ENCODE results near the gene CDK6. TPM values are rescaled to one million over a fixed set of nuclear protein-coding genes. Genes with fewer than 3 reads are reported as not detected.

Gene CDK6
- total and polyA plus RNA-seq, 2 experiments from 2014 or later = 7.4 to 23.7 TPM

DNA sequence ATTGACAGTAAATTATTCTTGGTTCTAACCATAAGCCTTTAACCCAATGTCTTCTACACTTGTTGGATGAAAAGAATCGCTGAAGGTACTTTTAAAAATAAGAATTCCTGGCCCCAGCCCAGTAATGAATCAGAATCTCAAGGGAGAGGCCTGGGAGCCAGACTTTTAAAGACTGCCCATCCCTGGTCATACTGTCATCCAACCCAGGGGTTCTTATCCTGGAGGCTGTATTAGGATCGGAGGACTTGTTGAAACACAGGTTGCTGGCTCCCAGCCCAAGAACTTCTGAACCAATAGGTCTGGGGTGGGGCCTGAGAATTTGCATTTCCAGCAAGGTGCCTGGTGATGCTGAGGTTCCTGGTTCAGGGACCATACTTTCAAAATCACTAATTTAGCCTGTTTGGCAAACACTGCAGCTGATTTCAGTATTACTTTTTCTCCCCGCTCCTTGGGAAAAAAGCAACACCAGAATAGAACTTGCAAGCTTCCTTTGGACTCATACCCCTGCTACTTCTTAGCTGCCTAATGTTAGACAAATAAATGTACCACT is 166.7 kb downstream of the CDK6 start:
- Mint-ChIP-seq H3K4me1 (no peaks in the 10 kb centered on the region), H3K4me3 (no peak overlapping the region), H3K36me3 (ENCODE audit: low read depth) (no peaks in the 10 kb centered on the region), H3K9me3 (no peaks in the 10 kb centered on the region), H3K27ac (no peak overlapping the region; the same call in 1 of the 2 replicates), H3K27me3 (ENCODE audit: insufficient read depth, low read depth, poor library complexity) (no peaks in the 10 kb centered on the region)
- Histone ChIP-seq H3K79me2 (replicated peaks; ENCODE audit: insufficient read depth) (no peaks in the 10 kb centered on the region), H2AFZ (no peak overlapping the region), H3K4me1 (ENCODE audit: insufficient read depth) (no peaks in the 10 kb centered on the region), H3K4me2 (no peak overlapping the region), H3F3A (replicated peaks; ENCODE audit: low read depth) (no peaks in the 10 kb centered on the region), H4K20me1 (replicated peaks; ENCODE audit: insufficient read depth) (0 out of 2 replicates have a peak, but pooled peaks cover 7% of the 10 kb centered on the region), H3K27ac (ENCODE audit: low read depth) (no peak overlapping the region), H3K4me3 (no peak overlapping the region), H3K27me3 (ENCODE audit: insufficient read depth) (no peaks in the 10 kb centered on the region), H3K36me3 (ENCODE audit: insufficient read depth) (no peaks in the 10 kb centered on the region), H3K9me2 (ENCODE audit: insufficient read depth) (no peaks in the 10 kb centered on the region)
- TF ChIP-seq NANOG (IDR thresholded peaks at IDR 0.05; ENCODE audit: borderline replicate concordance) (no peak), CREB1 (CRISPR knock-in tag; IDR thresholded peaks at IDR 0.05; ENCODE audit: low read depth) (no peak)
- TF ChIP-seq, protein P1, sequence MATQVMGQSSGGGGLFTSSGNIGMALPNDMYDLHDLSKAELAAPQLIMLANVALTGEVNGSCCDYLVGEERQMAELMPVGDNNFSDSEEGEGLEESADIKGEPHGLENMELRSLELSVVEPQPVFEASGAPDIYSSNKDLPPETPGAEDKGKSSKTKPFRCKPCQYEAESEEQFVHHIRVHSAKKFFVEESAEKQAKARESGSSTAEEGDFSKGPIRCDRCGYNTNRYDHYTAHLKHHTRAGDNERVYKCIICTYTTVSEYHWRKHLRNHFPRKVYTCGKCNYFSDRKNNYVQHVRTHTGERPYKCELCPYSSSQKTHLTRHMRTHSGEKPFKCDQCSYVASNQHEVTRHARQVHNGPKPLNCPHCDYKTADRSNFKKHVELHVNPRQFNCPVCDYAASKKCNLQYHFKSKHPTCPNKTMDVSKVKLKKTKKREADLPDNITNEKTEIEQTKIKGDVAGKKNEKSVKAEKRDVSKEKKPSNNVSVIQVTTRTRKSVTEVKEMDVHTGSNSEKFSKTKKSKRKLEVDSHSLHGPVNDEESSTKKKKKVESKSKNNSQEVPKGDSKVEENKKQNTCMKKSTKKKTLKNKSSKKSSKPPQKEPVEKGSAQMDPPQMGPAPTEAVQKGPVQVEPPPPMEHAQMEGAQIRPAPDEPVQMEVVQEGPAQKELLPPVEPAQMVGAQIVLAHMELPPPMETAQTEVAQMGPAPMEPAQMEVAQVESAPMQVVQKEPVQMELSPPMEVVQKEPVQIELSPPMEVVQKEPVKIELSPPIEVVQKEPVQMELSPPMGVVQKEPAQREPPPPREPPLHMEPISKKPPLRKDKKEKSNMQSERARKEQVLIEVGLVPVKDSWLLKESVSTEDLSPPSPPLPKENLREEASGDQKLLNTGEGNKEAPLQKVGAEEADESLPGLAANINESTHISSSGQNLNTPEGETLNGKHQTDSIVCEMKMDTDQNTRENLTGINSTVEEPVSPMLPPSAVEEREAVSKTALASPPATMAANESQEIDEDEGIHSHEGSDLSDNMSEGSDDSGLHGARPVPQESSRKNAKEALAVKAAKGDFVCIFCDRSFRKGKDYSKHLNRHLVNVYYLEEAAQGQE (IDR thresholded peaks at IDR 0.05; ENCODE audit: unreplicated experiment) = no peak
- no peak for DNase-seq (ENCODE audit: low spot score)
- ATAC-seq = no peak

DNA sequence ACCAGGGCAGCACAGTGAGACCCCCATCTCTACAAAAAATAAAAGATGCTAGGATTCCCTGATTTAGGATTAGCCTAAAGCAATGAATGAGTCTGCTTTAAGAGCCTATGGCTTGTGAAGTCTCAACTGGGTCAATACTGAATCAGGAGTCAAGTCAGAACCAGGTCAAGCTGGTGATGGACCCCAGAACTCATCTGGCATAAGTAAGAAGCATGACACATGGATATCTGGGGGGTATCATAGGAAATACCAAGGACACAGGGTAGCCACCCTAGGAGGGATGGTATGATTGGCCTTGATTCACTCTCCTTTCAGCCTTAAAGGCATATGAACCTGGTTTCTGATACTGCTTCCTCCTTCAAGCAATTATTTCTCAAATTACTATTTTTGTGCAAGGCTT is 167.8 kb downstream of the CDK6 start:
- Histone ChIP-seq H4K20me1 (replicated peaks; ENCODE audit: insufficient read depth) (0 out of 2 replicates have a peak, but pooled peaks cover 7% of the 10 kb centered on the region), H3K36me3 (ENCODE audit: insufficient read depth) (no peaks in the 10 kb centered on the region), H3K4me2 (no peak overlapping the region), H3F3A (replicated peaks; ENCODE audit: low read depth) (no peaks in the 10 kb centered on the region), H3K4me1 (ENCODE audit: insufficient read depth) (no peaks in the 10 kb centered on the region), H3K27ac (ENCODE audit: low read depth) (no peak overlapping the region), H3K27me3 (ENCODE audit: insufficient read depth) (no peaks in the 10 kb centered on the region), H3K79me2 (replicated peaks; ENCODE audit: insufficient read depth) (no peaks in the 10 kb centered on the region), H3K9me2 (ENCODE audit: insufficient read depth) (no peaks in the 10 kb centered on the region), H3K4me3 (no peak overlapping the region), H2AFZ (no peak overlapping the region)
- H3K27me3 Mint-ChIP-seq (ENCODE audit: insufficient read depth, low read depth, poor library complexity) = no peaks in the 10 kb centered on the region
- no peak for DNase-seq (ENCODE audit: low spot score)
- H3K4me3 Mint-ChIP-seq = no peak overlapping the region
- ATAC-seq = no peak
- H3K9me3 Mint-ChIP-seq = no peaks in the 10 kb centered on the region
- no peaks in the 10 kb centered on the region for H3K4me1 Mint-ChIP-seq
- no peak overlapping the region for H3K27ac Mint-ChIP-seq
- no peaks in the 10 kb centered on the region for H3K36me3 Mint-ChIP-seq (ENCODE audit: low read depth)
- TF ChIP-seq STAT1 (IDR thresholded peaks at IDR 0.05; ENCODE audit: unreplicated experiment) = no peak
- no peak for TF ChIP-seq EZH2phosphoT487 (IDR thresholded peaks at IDR 0.05; ENCODE audit: unreplicated experiment)
- TF ChIP-seq, protein P1 (IDR thresholded peaks at IDR 0.05; ENCODE audit: unreplicated experiment) = no peak
